ENCODE results near the gene TBX15.
A peak's percentile ranks its signal among the peaks of the same experiment; 100 is the strongest.

The TBX15 gene

DNA sequence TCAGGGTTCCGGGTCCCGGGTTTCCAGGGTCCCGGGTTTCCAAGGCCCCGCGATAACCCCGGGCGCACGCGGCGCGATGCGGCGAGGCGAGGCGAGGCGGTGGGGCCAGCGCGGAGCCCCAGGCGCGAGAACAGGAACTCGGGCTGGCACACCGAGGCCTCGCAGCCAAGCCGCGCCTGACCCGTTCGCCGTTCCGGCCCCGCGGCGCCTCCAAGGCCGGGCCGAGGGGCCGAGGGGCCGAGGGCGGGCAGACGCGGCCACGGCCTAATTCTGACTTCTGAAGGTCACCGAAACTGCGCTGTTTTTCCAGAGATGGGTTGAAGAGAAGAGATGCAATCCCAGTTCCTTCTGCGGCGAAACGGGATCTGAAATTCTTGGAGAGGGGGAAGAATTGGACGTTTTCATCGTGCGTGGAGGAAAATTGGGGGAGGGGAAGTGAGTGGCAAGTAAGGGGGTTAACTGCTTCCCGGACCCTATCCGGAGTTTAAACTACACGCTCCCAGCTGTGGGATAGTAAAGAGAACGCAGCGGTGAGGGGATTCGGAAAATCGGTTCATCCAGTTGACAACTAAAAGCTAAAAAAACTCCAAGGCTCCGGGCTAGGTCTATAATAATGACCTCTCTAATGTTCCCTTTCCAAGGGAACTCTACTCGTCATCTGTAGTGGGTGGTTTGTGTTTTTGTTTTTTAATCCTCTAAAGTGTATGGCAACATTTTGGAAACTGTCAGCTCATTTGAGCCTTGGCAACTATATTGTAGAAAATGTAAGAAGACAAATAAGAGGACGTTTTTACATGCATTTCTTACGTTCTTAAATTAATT lies 8.2 kb downstream of the TBX15 start:
- TF ChIP-seq CTCF (conservative IDR thresholded peaks at IDR 0.05; ENCODE audit: low read depth, low read length), result no peak
- no peak for DNase-seq (ENCODE audit: low read depth)
- peak overlapping the region; percentile 49 for H3K4me3 ChIP-seq (ENCODE audit: low read depth, low read length)

DNA sequence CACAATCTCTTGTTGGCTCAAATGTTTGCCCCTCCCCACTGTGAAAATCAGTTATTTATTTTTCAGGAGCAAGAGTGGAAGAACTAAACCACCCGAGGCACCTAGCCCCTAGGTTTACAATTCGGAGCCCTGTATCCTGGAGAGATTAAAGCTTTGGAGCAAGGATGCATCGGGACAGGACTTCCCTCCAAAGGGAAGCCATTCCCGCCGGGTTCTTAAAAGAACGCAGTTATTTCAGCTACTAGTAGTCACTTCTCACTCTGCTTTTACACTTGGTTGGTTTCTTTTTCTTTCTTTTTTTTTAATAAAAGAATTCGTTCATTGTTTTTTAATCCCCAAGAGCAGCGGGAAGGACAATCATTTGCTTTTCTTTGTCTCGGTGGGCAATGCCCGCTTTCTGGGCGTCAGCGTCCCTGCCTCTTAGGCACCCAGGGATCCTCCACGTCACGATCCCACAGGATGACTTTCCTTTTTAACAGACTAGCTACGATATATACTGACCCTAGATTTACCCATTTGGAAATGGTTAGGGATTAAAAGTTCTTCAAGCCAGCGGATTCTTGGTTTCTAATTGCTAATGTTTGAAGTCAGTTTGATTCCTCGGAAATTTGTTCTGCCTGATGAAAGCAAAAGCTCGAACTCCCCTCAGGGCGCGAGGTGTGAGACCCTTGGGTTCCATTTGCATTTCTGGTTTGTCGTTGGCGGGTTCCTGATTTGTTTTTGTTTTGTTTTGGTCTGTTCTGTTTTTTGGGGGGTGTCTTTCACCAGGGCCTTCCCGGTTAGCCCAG lies 9.0 kb downstream of the TBX15 start:
- TF ChIP-seq CTCF (conservative IDR thresholded peaks at IDR 0.05; ENCODE audit: low read depth, low read length), result no peak
- H3K4me3 ChIP-seq (ENCODE audit: low read depth, low read length), result peak overlapping the region; percentile 49
- no peak for DNase-seq (ENCODE audit: low read depth)

DNA sequence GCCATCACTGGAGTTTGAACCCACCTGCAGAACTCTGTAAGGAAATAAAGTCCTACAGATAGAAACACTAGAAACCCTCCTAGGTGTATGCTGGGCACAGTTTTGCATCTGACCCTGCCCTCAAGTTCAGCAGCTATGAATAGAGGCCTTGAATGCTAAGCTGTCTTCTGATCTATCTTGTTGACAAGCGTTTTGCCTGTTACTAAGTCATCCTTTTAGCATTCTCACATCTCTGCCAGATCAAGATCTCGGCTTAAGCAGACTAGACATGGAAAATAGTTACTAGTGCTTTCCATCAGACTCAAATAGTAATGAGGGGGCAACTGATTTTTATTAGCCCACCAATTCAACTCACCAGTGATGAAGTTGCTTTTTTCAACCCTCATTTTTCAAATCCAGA lies 10.5 kb downstream of the TBX15 start:
- no peak for TF ChIP-seq CTCF (conservative IDR thresholded peaks at IDR 0.05; ENCODE audit: low read depth, low read length)
- H3K4me3 ChIP-seq (ENCODE audit: low read depth, low read length), result no peak overlapping the region
- no peak for DNase-seq (ENCODE audit: low read depth)

DNA sequence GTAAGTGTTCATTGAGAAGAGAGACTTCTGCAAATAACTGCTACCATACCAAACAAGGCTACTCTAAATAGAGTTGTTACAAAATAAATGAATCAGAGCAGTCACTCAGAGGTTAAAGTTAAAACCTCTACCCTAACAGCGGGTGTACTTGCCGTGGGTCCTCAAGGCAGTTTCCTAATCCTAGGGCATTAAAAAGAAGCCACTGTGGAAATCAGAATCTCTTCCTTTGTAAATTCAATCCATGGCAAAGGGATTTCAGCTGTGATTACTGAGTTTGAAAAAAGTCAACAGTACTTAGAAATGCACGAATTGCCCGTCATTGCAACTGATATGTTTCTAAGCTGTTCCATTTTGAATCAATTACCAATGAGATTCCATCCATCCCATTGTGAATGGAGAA lies 13.5 kb downstream of the TBX15 start:
- no peak overlapping the region for H3K4me3 ChIP-seq (ENCODE audit: low read depth, low read length)
- no peak for TF ChIP-seq CTCF (conservative IDR thresholded peaks at IDR 0.05; ENCODE audit: low read depth, low read length)
- DNase-seq (ENCODE audit: low read depth), result no peak

- no peak overlapping the region for H3K4me3 ChIP-seq (ENCODE audit: low read depth, low read length)
- DNase-seq (ENCODE audit: low read depth), result no peak
Observed at GRCh38 chr1:118973531-118974137, 14.5 kb downstream of the TBX15 start.

GRCh38 chr1:118973032-118973431 lies 15.1 kb downstream of the TBX15 start:
- DNase-seq (ENCODE audit: low read depth), result no peak
- no peak overlapping the region for H3K4me3 ChIP-seq (ENCODE audit: low read depth, low read length)
- no peak for TF ChIP-seq CTCF (conservative IDR thresholded peaks at IDR 0.05; ENCODE audit: low read depth, low read length)

More at GRCh38 chr1:118973531-118974137, 14.5 kb downstream of the TBX15 start:
- no peak for TF ChIP-seq CTCF (conservative IDR thresholded peaks at IDR 0.05; ENCODE audit: low read depth, low read length)

Measured in choroid plexus epithelial cell (primary cell).